Endothelial cell (in vitro differentiated cells): ENCODE data around the gene TRAF3IP1. TPM values are rescaled to one million over a fixed set of nuclear protein-coding genes. Genes with fewer than 3 reads are reported as not detected.

Source experiments
- DNase-seq: peaks from one replicate; pipeline ENCODE4 v3.0.0; 2021; ENCODE audit warnings: low spot score
- H3K27ac Mint-ChIP-seq: one replicate; pipeline ENCODE4 v1.8.0; 2021; ENCODE audit warnings: mixed read lengths, inconsistent platforms; ENCODE audit not compliant: unreplicated experiment
- H3K27me3 Mint-ChIP-seq: one replicate; pipeline ENCODE4 v1.8.0; 2021; ENCODE audit warnings: mild to moderate bottlenecking, moderate library complexity, mixed read lengths, inconsistent platforms; ENCODE audit not compliant: unreplicated experiment
- H3K36me3 Mint-ChIP-seq: one replicate; pipeline ENCODE4 v1.8.0; 2021; ENCODE audit warnings: mild to moderate bottlenecking, low read depth, mixed read lengths, inconsistent platforms; ENCODE audit not compliant: unreplicated experiment
- H3K4me1 Mint-ChIP-seq: one replicate; pipeline ENCODE4 v1.8.0; 2021; ENCODE audit warnings: mild to moderate bottlenecking, mixed read lengths, inconsistent platforms; ENCODE audit not compliant: unreplicated experiment
- H3K4me3 Mint-ChIP-seq: one replicate; pipeline ENCODE4 v1.8.0; 2021; ENCODE audit warnings: mild to moderate bottlenecking, mixed read lengths, inconsistent platforms; ENCODE audit not compliant: unreplicated experiment
- H3K9me3 Mint-ChIP-seq: one replicate; pipeline ENCODE4 v1.8.0; 2021; ENCODE audit warnings: mixed read lengths, inconsistent platforms; ENCODE audit not compliant: unreplicated experiment
- CTCF ChIP-seq: fragments of 200-600 bp; sonication (generic); IDR thresholded peaks from one replicate; pipeline ENCODE4 v1.5.0; 2021; ENCODE audit warnings: antibody characterized with exemption; ENCODE audit not compliant: unreplicated experiment
- total RNA-seq: library from RNA; stranded (reverse); fragmentation: NEBNext Ultra II Directional; extraction: Animal tissue kit (Norgen Biotek cat#: 25700); gene quantifications from one replicate; pipeline ENCODE4 v1.2.1, GENCODE V29; 2021; ENCODE audit not compliant: unreplicated experiment

The TRAF3IP1 gene
- total RNA-seq, 1 donor from 2014 or later = 17.1 TPM

GRCh38 chr2:238341536-238341935 lies 21.2 kb downstream of the TRAF3IP1 start:
- Mint-ChIP-seq H3K36me3 (peaks cover 4% of the 10 kb centered on the region), H3K27ac (no peak overlapping the region), H3K27me3 (peaks cover 3% of the 10 kb centered on the region), H3K9me3 (no peaks in the 10 kb centered on the region), H3K4me1 (peaks cover 4% of the 10 kb centered on the region), H3K4me3 (no peak overlapping the region)
- no peak for DNase-seq
- no peak for TF ChIP-seq CTCF

- H3K27me3 Mint-ChIP-seq = peaks cover 1% of the 10 kb centered on the region
- H3K4me3 Mint-ChIP-seq = no peak overlapping the region
- H3K4me1 Mint-ChIP-seq = no peaks in the 10 kb centered on the region
- no peak overlapping the region for H3K27ac Mint-ChIP-seq
- DNase-seq = no peak
- H3K36me3 Mint-ChIP-seq = peaks cover 10% of the 10 kb centered on the region
- TF ChIP-seq CTCF = no peak
- H3K9me3 Mint-ChIP-seq = no peaks in the 10 kb centered on the region
These were observed 23.7 kb downstream of the TRAF3IP1 start for GRCh38 chr2:238344035-238344434.

GRCh38 chr2:238344517-238344916 lies 24.2 kb downstream of the TRAF3IP1 start:
- no peak for DNase-seq
- H3K4me3 Mint-ChIP-seq = no peak overlapping the region
- peaks cover 10% of the 10 kb centered on the region for H3K36me3 Mint-ChIP-seq
- H3K4me1 Mint-ChIP-seq = no peaks in the 10 kb centered on the region
- H3K27me3 Mint-ChIP-seq = peaks cover 1% of the 10 kb centered on the region
- H3K27ac Mint-ChIP-seq = no peak overlapping the region
- no peaks in the 10 kb centered on the region for H3K9me3 Mint-ChIP-seq
- no peak for TF ChIP-seq CTCF

GRCh38 chr2:238345297-238345968 lies 25.1 kb downstream of the TRAF3IP1 start:
- Mint-ChIP-seq H3K36me3 (peaks cover 10% of the 10 kb centered on the region), H3K4me1 (no peaks in the 10 kb centered on the region), H3K27me3 (peaks cover 1% of the 10 kb centered on the region), H3K9me3 (no peaks in the 10 kb centered on the region), H3K27ac (no peak overlapping the region), H3K4me3 (no peak overlapping the region)
- TF ChIP-seq CTCF = no peak
- no peak for DNase-seq

- no peak for TF ChIP-seq CTCF
- Mint-ChIP-seq H3K4me3 (no peak overlapping the region), H3K27me3 (peaks cover 1% of the 10 kb centered on the region), H3K9me3 (no peaks in the 10 kb centered on the region), H3K36me3 (peaks cover 10% of the 10 kb centered on the region), H3K27ac (no peak overlapping the region), H3K4me1 (no peaks in the 10 kb centered on the region)
- no peak for DNase-seq
These were observed 26.2 kb downstream of the TRAF3IP1 start for GRCh38 chr2:238346544-238346943.
